Measurements from ENCODE around the gene MRM1.

The MRM1 gene

GRCh38 chr17:36632916-36633771, 31.8 kb downstream of the MRM1 start:
- DNase-seq (ENCODE audit: low spot score): no peak

GRCh38 chr17:36640346-36640745, 39.0 kb downstream of the MRM1 start:
- no peak for DNase-seq (ENCODE audit: low spot score)

GRCh38 chr17:36640836-36641235, 39.5 kb downstream of the MRM1 start:
- DNase-seq (ENCODE audit: low spot score): no peak

- DNase-seq (ENCODE audit: low spot score): no peak
These were observed 40.0 kb downstream of the MRM1 start for GRCh38 chr17:36641331-36641876.

GRCh38 chr17:36641877-36642845, 40.8 kb downstream of the MRM1 start:
- no peak for DNase-seq (ENCODE audit: low spot score)

GRCh38 chr17:36643086-36643685, 41.8 kb downstream of the MRM1 start:
- no peak for DNase-seq (ENCODE audit: low spot score)

GRCh38 chr17:36645422-36645821, 44.0 kb downstream of the MRM1 start:
- DNase-seq (ENCODE audit: low spot score): no peak

GRCh38 chr17:36647636-36648035, 46.3 kb downstream of the MRM1 start:
- DNase-seq (ENCODE audit: low spot score): no peak

GRCh38 chr17:36650096-36650775, 48.9 kb downstream of the MRM1 start:
- no peak for DNase-seq (ENCODE audit: low spot score)

GRCh38 chr17:36653374-36653773, 52.0 kb downstream of the MRM1 start:
- DNase-seq (ENCODE audit: low spot score): no peak

GRCh38 chr17:36653856-36654255, 52.5 kb downstream of the MRM1 start:
- DNase-seq (ENCODE audit: low spot score): no peak

- no peak for DNase-seq (ENCODE audit: low spot score)
These were observed 54.3 kb downstream of the MRM1 start for GRCh38 chr17:36655726-36656125.

- DNase-seq (ENCODE audit: low spot score): no peak
These were observed 56.0 kb downstream of the MRM1 start for GRCh38 chr17:36657390-36657762.

- peak; percentile 25 for DNase-seq (ENCODE audit: low spot score)
These were observed 56.5 kb downstream of the MRM1 start for GRCh38 chr17:36657763-36658490.
